Measurements from ENCODE around the gene GLS. TPM values are rescaled to one million over a fixed set of nuclear protein-coding genes. Genes with fewer than 3 reads are reported as not detected.
"Not testable (repeated sequence)": the region's sequence is repeated elsewhere in the genome, so short reads cannot be mapped to it uniquely, and the experiment has no call there.

The GLS gene
- total RNA-seq, 2 donors from 2014 or later: 47.2 to 99.3 TPM

- WGBS, 2 experiments (ENCODE audit: insufficient coverage in 1 of 2, insufficient read length in 1 of 2): 27 to 37% methylated on average over 3 to 5 of the region's 5 CpGs
- Histone ChIP-seq H3K9ac (ENCODE audit: extremely low read depth, low read length, poor library complexity, severe bottlenecking) (peak overlapping the region; percentile 21), H3K27ac (ENCODE audit: low read depth, low read length) (no peak overlapping the region), H3K27me3 (ENCODE audit: control insufficient read depth, insufficient read depth, low read length, poor library complexity, severe bottlenecking) (no peaks in the 10 kb centered on the region), H3K9me3 (ENCODE audit: control insufficient read depth, low read length) (no peaks in the 10 kb centered on the region), H3K36me3 (ENCODE audit: control insufficient read depth, insufficient read depth, low read length) (peaks cover 13% of the 10 kb centered on the region), H3K4me1 (ENCODE audit: control insufficient read depth, insufficient read depth, low read length) (no peaks in the 10 kb centered on the region), H3K4me3 (ENCODE audit: low read length) (peak overlapping the region; percentile 84)
- Mint-ChIP-seq H3K27me3 (ENCODE audit: insufficient read depth) (no peaks in the 10 kb centered on the region), H3K27ac (no peak overlapping the region), H3K36me3 (ENCODE audit: low read depth) (peaks cover 3% of the 10 kb centered on the region), H3K4me3 (peak overlapping the region; percentile 77), H3K4me1 (peaks cover 22% of the 10 kb centered on the region), H3K9me3 (no peaks in the 10 kb centered on the region)
- no peak for TF ChIP-seq CTCF (conservative IDR thresholded peaks at IDR 0.05)
- DNase-seq: no peak
Measured at GRCh38 chr2:190882411-190882766, 1.8 kb downstream of the GLS start.

- H3K4me1 Mint-ChIP-seq: peaks cover 27% of the 10 kb centered on the region
- Histone ChIP-seq H3K36me3 (ENCODE audit: control insufficient read depth, insufficient read depth, low read length) (peaks cover 13% of the 10 kb centered on the region), H3K4me3 (ENCODE audit: low read length) (peak overlapping the region; percentile 84), H3K4me1 (ENCODE audit: control insufficient read depth, insufficient read depth, low read length) (no peaks in the 10 kb centered on the region), H3K9ac (ENCODE audit: extremely low read depth, low read length, poor library complexity, severe bottlenecking) (peak overlapping the region; percentile 21), H3K9me3 (ENCODE audit: control insufficient read depth, low read length) (no peaks in the 10 kb centered on the region), H3K27ac (ENCODE audit: low read depth, low read length) (no peak overlapping the region), H3K27me3 (ENCODE audit: control insufficient read depth, insufficient read depth, low read length, poor library complexity, severe bottlenecking) (no peaks in the 10 kb centered on the region)
- H3K9me3 Mint-ChIP-seq: no peaks in the 10 kb centered on the region
- no peak for DNase-seq
- H3K36me3 Mint-ChIP-seq (ENCODE audit: low read depth): peaks cover 3% of the 10 kb centered on the region
- peak overlapping the region; percentile 4 for H3K27ac Mint-ChIP-seq
- H3K4me3 Mint-ChIP-seq: peak overlapping the region; percentile 77
- 33 to 51% methylated on average over 3 of the region's 4 CpGs for WGBS, 2 experiments (ENCODE audit: insufficient coverage in 1 of 2, insufficient read length in 1 of 2)
- TF ChIP-seq CTCF (conservative IDR thresholded peaks at IDR 0.05): no peak
- no peaks in the 10 kb centered on the region for H3K27me3 Mint-ChIP-seq (ENCODE audit: insufficient read depth)
Measured at GRCh38 chr2:190882856-190883582, 2.4 kb downstream of the GLS start.

DNA sequence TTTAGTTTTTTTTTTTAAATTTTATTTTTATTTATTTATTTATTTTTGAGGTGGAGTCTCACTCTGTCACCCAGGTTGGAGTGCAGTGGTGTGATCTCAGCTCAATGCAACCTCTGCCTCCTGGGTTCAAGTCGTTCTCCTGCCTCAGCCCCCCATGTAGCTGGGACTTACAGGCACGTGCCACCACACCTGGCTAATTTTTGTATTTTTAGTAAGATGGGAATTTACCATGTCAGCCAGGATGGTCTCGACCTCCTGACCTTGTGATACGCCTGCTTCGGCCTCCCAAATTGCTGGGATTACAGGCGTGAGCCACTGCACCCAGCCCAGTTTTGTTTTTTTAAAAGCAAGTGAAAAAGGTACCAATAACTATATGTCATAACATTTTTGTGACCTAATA is 5.2 kb downstream of the GLS start:
- H3K27me3 ChIP-seq (ENCODE audit: control insufficient read depth, insufficient read depth, low read length, poor library complexity, severe bottlenecking); H3K27me3 Mint-ChIP-seq (ENCODE audit: insufficient read depth); DNase-seq; H3K4me1 ChIP-seq (ENCODE audit: control insufficient read depth, insufficient read depth, low read length); H3K9me3 ChIP-seq (ENCODE audit: control insufficient read depth, low read length); H3K27ac ChIP-seq (ENCODE audit: low read depth, low read length); H3K9ac ChIP-seq (ENCODE audit: extremely low read depth, low read length, poor library complexity, severe bottlenecking); H3K4me3 ChIP-seq (ENCODE audit: low read length); H3K4me3 Mint-ChIP-seq; H3K36me3 Mint-ChIP-seq (ENCODE audit: low read depth); H3K27ac Mint-ChIP-seq; H3K9me3 Mint-ChIP-seq: not testable (repeated sequence)
- WGBS, 2 experiments (ENCODE audit: insufficient coverage in 1 of 2, insufficient read length in 1 of 2): 93 to 100% methylated on average over 2 to 6 of the region's 6 CpGs
- H3K36me3 ChIP-seq (ENCODE audit: control insufficient read depth, insufficient read depth, low read length): peaks cover 13% of the 10 kb centered on the region
- peaks cover 34% of the 10 kb centered on the region for H3K4me1 Mint-ChIP-seq

Measured in endodermal cell (in vitro differentiated cells).